Endodermal cell (in vitro differentiated cells): ENCODE results near the gene ZC3H12C. TPM values are rescaled to one million over a fixed set of nuclear protein-coding genes. Genes with fewer than 3 reads are reported as not detected.
A peak's percentile ranks its signal among the peaks of the same experiment; 100 is the strongest.

Experiments
- DNase-seq: peaks from one replicate; pipeline ENCODE4 v3.0.0-alpha.2; 2017
- H3K27ac ChIP-seq: 2 replicates; pipeline ENCODE4 v1.5.1; 2013; ENCODE audit warnings: mild to moderate bottlenecking, low read depth, low read length, moderate library complexity
- H3K27me3 ChIP-seq: 2 replicates; pipeline ENCODE4 v1.6.1; 2013; ENCODE audit warnings: mild to moderate bottlenecking, low read length, moderate library complexity; ENCODE audit not compliant: insufficient read depth, control insufficient read depth, poor library complexity, severe bottlenecking
- H3K36me3 ChIP-seq: 2 replicates; pipeline ENCODE4 v1.7.0; 2013; ENCODE audit warnings: mild to moderate bottlenecking, low read length, moderate library complexity; ENCODE audit not compliant: control insufficient read depth, insufficient read depth
- H3K4me1 ChIP-seq: one replicate; pipeline ENCODE4 v1.7.0; 2013; ENCODE audit warnings: low read length; ENCODE audit not compliant: control insufficient read depth, insufficient read depth
- H3K4me3 ChIP-seq: 2 replicates; pipeline ENCODE4 v1.5.1; 2013; ENCODE audit warnings: mild to moderate bottlenecking, low read length, moderate library complexity
- H3K9ac ChIP-seq: 2 replicates; pipeline ENCODE4 v1.6.1; 2013; ENCODE audit warnings: mild to moderate bottlenecking, low read length, moderate library complexity; ENCODE audit not compliant: poor library complexity, severe bottlenecking; ENCODE audit errors: extremely low read depth
- H3K9me3 ChIP-seq: 2 replicates; pipeline ENCODE4 v1.6.1; 2013; ENCODE audit warnings: mild to moderate bottlenecking, low read length, moderate library complexity; ENCODE audit not compliant: control insufficient read depth
- H3K27ac Mint-ChIP-seq: 2 replicates; pipeline ENCODE4 v1.8.0; 2020; ENCODE audit warnings: mixed read lengths
- H3K27me3 Mint-ChIP-seq: 2 replicates; pipeline ENCODE4 v1.8.0; 2021; ENCODE audit warnings: mild to moderate bottlenecking, mixed read lengths; ENCODE audit not compliant: insufficient read depth
- H3K36me3 Mint-ChIP-seq: 2 replicates; pipeline ENCODE4 v1.8.0; 2020; ENCODE audit warnings: low read depth, mixed read lengths
- H3K4me1 Mint-ChIP-seq: 2 replicates; pipeline ENCODE4 v1.8.0; 2020; ENCODE audit warnings: mixed read lengths
- H3K4me3 Mint-ChIP-seq: 2 replicates; pipeline ENCODE4 v1.8.0; 2020; ENCODE audit warnings: mild to moderate bottlenecking, moderate library complexity, mixed read lengths
- H3K9me3 Mint-ChIP-seq: 2 replicates; pipeline ENCODE4 v1.8.0; 2020; ENCODE audit warnings: mild to moderate bottlenecking, mixed read lengths
- WGBS, 2 experiments: methylation state at CpG; one replicate each; pipeline versions ENCODE4 v1.1.5 to v1.1.7; 2013; ENCODE audit warnings: missing lambda C conversion rate in 2 of 2, mixed read lengths in 1 of 2; ENCODE audit not compliant: insufficient coverage in 1 of 2, insufficient read length in 1 of 2; 5-methylcytosine and 5-hydroxymethylcytosine counted together
- long read RNA-seq, 4 experiments: library from polyadenylated mRNA in 2 of 4; library from RNA in 1 of 4; library from capped mRNA in 1 of 4; stranded (forward) in 3 of 4; unstranded in 1 of 4; transcript quantifications; one replicate each; pipeline ENCODE4 v2.0.0, GENCODE V29; 2020 to 2021; ENCODE audit warnings: inconsistent platforms in 1 of 4
- polyA plus RNA-seq, 2 experiments: library from polyadenylated mRNA; stranded (reverse); fragments of 50-300 nt; gene quantifications; one replicate each; pipeline ENCODE4 v1.2.3, GENCODE V29; 2013
- total RNA-seq, 2 donors: library from RNA; stranded (reverse); fragmentation: NEBNext Ultra II Directional in 1 of 2; extraction: Animal tissue kit (Norgen Biotek cat#: 25700) in 1 of 2; gene quantifications; 2 replicates in 1 of 2; 3 replicates in 1 of 2; pipeline ENCODE4 v1.2.1, GENCODE V29; 2021
- TF ChIP-seq, protein P1 (sequence below): fragments of 200-600 bp; sonication (generic); conservative IDR thresholded peaks from 2 replicates; pipeline ENCODE4 v1.5.0; 2021; ENCODE audit warnings: antibody characterized with exemption, mild to moderate bottlenecking

Gene ZC3H12C
- total RNA-seq = 1 to 10 TPM; 4.1 to 5.6 TPM
- polyA plus RNA-seq (2013, experiment 1 of 2) = 21.0 TPM
- polyA plus RNA-seq (2013, experiment 2 of 2) = 20.0 TPM
- long read RNA-seq, experiment 1 = 0 reads
- long read RNA-seq, experiment 2, partial matches to known transcripts = 1 of 7 reads
- long read RNA-seq, experiment 2, other reads (novel, unspliced or antisense) = 6 of 7 reads
- long read RNA-seq, experiment 3, partial matches to known transcripts = 0 of 3 reads
- long read RNA-seq, experiment 3, other reads (novel, unspliced or antisense) = 3 of 3 reads
- long read RNA-seq, experiment 4, partial matches to known transcripts = 0 of 1 reads
- long read RNA-seq, experiment 4, other reads (novel, unspliced or antisense) = 1 of 1 reads

DNA sequence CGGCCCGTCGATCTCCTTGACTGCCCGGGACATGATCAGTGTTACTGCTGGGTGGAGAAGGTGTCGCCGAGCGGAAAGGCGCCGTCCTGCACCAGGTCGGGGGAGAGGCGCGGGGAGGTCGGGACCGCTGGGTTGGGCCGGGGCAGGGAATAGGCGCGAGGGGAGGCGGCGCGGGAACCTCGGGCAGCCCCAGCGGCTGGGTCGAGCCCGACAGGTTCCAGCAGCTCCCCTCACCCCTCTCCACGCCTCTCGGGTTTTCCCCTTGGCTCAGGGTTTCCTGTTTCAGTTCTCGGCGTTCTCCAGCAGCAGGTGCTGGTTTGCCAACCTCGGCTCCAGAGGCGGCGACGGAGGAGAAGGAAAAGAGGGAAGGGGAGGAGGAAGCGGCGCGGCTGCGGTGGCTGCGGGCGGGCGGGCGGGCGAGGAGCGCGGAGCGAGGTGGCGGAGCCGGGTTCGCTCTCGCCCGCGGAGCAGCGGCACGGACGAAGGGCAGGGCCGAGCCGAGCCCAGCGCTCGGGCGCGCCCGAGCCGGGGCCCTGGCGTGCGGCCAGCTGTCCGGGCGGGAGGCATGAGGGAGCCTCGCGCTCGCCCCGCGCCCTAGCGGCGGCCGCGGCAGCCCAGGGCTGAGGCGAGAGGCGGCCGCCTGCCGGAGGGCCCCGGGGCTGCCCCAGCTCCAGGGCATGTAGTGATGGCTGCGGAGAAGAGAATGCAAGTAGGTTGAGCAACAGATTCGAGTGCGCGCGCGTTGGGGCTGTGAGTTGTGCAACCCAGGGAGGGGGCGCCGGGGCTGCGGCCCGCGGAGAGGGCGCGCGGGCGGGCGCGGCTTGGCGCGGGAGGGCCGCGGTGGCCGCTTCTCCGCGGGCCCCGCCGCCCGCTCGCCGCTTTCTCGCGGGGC, at the start of gene ZC3H12C:
Gene ZC3H12C, plus strand, starts transcription at position 878 of the 892 bp plus-strand sequence. CDS start 20 bp downstream, outside the sequence.
- H3K27ac ChIP-seq = peak within 1 kb of the TSS; percentile 79
- peaks cover 39% of the 10 kb centered on the region for H3K27me3 ChIP-seq
- H3K4me1 Mint-ChIP-seq = peaks cover 7% of the 10 kb centered on the region
- H3K36me3 Mint-ChIP-seq = no peaks in the 10 kb centered on the region
- H3K9ac ChIP-seq = peak within 1 kb of the TSS; percentile 54
- H3K4me1 ChIP-seq = no peaks in the 10 kb centered on the region
- H3K9me3 ChIP-seq = no peaks in the 10 kb centered on the region
- TF ChIP-seq, protein P1, sequence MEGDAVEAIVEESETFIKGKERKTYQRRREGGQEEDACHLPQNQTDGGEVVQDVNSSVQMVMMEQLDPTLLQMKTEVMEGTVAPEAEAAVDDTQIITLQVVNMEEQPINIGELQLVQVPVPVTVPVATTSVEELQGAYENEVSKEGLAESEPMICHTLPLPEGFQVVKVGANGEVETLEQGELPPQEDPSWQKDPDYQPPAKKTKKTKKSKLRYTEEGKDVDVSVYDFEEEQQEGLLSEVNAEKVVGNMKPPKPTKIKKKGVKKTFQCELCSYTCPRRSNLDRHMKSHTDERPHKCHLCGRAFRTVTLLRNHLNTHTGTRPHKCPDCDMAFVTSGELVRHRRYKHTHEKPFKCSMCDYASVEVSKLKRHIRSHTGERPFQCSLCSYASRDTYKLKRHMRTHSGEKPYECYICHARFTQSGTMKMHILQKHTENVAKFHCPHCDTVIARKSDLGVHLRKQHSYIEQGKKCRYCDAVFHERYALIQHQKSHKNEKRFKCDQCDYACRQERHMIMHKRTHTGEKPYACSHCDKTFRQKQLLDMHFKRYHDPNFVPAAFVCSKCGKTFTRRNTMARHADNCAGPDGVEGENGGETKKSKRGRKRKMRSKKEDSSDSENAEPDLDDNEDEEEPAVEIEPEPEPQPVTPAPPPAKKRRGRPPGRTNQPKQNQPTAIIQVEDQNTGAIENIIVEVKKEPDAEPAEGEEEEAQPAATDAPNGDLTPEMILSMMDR = peak; percentile 71
- DNase-seq = peak; percentile 94
- peak within 1 kb of the TSS; percentile 83 for H3K4me3 Mint-ChIP-seq
- H3K4me3 ChIP-seq = peak within 1 kb of the TSS; percentile 91
- WGBS, 2 experiments = 0% methylated on average over 18 to 109 of the region's 110 CpGs
- H3K27me3 Mint-ChIP-seq = peaks cover 20% of the 10 kb centered on the region
- no peaks in the 10 kb centered on the region for H3K36me3 ChIP-seq
- peak within 1 kb of the TSS; percentile 85 for H3K27ac Mint-ChIP-seq
- H3K9me3 Mint-ChIP-seq = no peaks in the 10 kb centered on the region

DNA sequence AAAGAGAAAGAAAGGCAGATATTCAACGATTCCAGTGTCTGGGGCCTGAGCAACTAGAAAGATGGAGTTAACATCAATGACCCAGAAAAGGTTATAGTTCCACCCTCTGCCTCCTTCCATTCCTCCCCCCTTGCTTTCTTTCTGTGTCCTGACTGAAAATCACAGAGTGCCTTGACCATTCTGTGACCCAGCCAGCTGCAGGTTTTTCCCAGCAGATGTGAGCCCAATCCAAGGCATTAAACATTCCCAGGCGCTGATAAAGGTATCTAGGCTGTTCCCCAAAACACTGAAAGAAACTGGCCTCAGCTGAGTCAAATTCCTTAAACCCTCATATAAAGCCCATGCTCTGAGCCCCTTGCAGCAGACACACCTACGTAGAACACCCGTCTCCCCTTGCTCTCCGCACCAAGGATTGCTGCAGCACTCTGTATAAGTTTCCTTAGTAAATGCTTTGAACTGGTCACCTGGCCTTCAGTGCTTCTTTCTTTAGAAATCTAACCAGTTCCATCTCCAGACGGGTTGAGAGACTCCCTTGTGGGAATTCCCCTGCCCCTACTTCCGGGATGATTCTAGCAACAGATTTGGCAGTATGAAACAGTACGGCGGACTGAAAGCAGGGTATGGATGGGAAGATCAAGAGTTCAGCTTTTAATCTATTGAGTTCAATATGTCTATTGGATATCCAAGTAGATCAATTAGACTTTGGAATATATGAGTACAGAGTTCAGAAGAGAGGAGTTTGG, 48.8 kb upstream of the ZC3H12C start:
- TF ChIP-seq, protein P1 = no peak
- H3K9ac ChIP-seq = no peak overlapping the region
- Mint-ChIP-seq H3K4me3 (no peak overlapping the region), H3K27me3 (no peaks in the 10 kb centered on the region), H3K9me3 (no peaks in the 10 kb centered on the region), H3K27ac (no peak overlapping the region), H3K4me1 (no peaks in the 10 kb centered on the region), H3K36me3 (no peaks in the 10 kb centered on the region)
- no peaks in the 10 kb centered on the region for H3K27me3 ChIP-seq
- H3K4me1 ChIP-seq = no peaks in the 10 kb centered on the region
- WGBS, 2 experiments = 91% methylated on average over 9 of the region's 9 CpGs
- H3K36me3 ChIP-seq = no peaks in the 10 kb centered on the region
- H3K9me3 ChIP-seq = no peaks in the 10 kb centered on the region
- no peak overlapping the region for H3K4me3 ChIP-seq
- no peak overlapping the region for H3K27ac ChIP-seq
- DNase-seq = no peak

DNA sequence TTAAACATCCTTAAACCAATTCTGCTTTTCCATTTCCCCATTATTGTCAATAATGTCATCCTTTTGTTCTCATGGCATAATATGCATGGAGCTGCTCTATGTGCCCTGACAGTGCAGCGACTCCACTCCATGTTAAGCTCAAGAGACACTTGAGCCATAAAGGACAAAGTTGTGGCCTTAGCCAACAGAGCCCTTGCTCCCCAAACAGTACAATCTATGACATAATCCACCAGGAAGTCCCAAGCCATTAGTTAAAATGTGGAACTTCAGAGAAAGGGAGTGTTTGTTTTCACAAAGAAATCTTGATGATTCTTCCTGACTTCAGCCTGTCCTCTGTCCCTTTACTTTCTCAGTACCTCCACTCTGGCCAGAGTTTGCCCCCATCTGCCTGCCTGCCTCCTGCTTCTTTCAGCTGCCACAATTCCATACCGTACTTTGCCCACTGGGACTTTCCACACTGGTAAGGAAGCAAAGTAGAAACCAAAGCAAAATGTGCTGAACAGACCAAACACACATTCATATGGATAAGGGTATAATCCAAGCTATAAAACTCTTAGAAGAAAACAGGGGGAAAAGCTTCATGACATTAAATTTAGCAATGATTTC, 46.3 kb upstream of the ZC3H12C start:
- no peak for DNase-seq
- Histone ChIP-seq H3K27ac (no peak overlapping the region), H3K4me1 (no peaks in the 10 kb centered on the region), H3K36me3 (no peaks in the 10 kb centered on the region), H3K27me3 (no peaks in the 10 kb centered on the region), H3K9ac (no peak overlapping the region), H3K9me3 (no peaks in the 10 kb centered on the region), H3K4me3 (no peak overlapping the region)
- peaks cover 9% of the 10 kb centered on the region for H3K9me3 Mint-ChIP-seq
- H3K4me1 Mint-ChIP-seq = no peaks in the 10 kb centered on the region
- H3K36me3 Mint-ChIP-seq = no peaks in the 10 kb centered on the region
- TF ChIP-seq, protein P1 = no peak
- WGBS, 2 experiments = 92% methylated on average over 2 of the region's 2 CpGs; no CpG with 5 or more reads in 1 of the 2 experiments
- no peak overlapping the region for H3K4me3 Mint-ChIP-seq
- no peaks in the 10 kb centered on the region for H3K27me3 Mint-ChIP-seq
- no peak overlapping the region for H3K27ac Mint-ChIP-seq
